Trophoblast cell (in vitro differentiated cells and primary cell): ENCODE data around the gene ZBTB16.

ENCODE experiments used
- DNase-seq, 2 donors: peaks; one replicate each; pipeline ENCODE4 v3.0.0-alpha.2; 2016
- H2AFZ ChIP-seq: 2 replicates; pipeline ENCODE4 v1.6.1; 2013; ENCODE audit warnings: low read length, moderate library complexity, mild to moderate bottlenecking; ENCODE audit not compliant: insufficient read depth, poor library complexity
- H2AK5ac ChIP-seq: 2 replicates; pipeline ENCODE4 v1.6.1; 2013; ENCODE audit warnings: mild to moderate bottlenecking, low read length
- H2BK120ac ChIP-seq: 2 replicates; pipeline ENCODE4 v1.6.1; 2013; ENCODE audit warnings: low read length, mild to moderate bottlenecking, moderate library complexity; ENCODE audit not compliant: insufficient read depth, poor library complexity
- H2BK12ac ChIP-seq: 2 replicates; pipeline ENCODE4 v1.6.1; 2013; ENCODE audit warnings: mild to moderate bottlenecking, low read length, moderate library complexity
- H2BK5ac ChIP-seq: 2 replicates; pipeline ENCODE4 v1.6.1; 2013; ENCODE audit warnings: low read length, low read depth, moderate library complexity, mild to moderate bottlenecking; ENCODE audit not compliant: poor library complexity
- H3K14ac ChIP-seq: 2 replicates; pipeline ENCODE4 v1.6.1; 2013; ENCODE audit warnings: mild to moderate bottlenecking, low read length
- H3K18ac ChIP-seq: 2 replicates; pipeline ENCODE4 v1.6.1; 2013; ENCODE audit warnings: mild to moderate bottlenecking, low read length
- H3K23ac ChIP-seq: 2 replicates; pipeline ENCODE4 v1.6.1; 2013; ENCODE audit warnings: low read length
- H3K27ac ChIP-seq: 2 replicates; pipeline ENCODE4 v1.5.1; 2013; ENCODE audit warnings: low read depth, mild to moderate bottlenecking, inconsistent platforms, low read length, moderate library complexity
- H3K27me3 ChIP-seq: 2 replicates; pipeline ENCODE4 v1.6.1; 2013; ENCODE audit warnings: inconsistent platforms, mild to moderate bottlenecking, low read length, moderate library complexity; ENCODE audit not compliant: insufficient read depth
- H3K36me3 ChIP-seq, 2 experiments: 1 replicate in 1 of 2; 2 replicates in 1 of 2; pipeline ENCODE4 v1.6.1; 2013; ENCODE audit warnings: low read length in 2 of 2, mild to moderate bottlenecking in 2 of 2, moderate library complexity in 1 of 2; ENCODE audit not compliant: insufficient read depth in 2 of 2, control insufficient read depth in 1 of 2
- H3K4ac ChIP-seq: 2 replicates; pipeline ENCODE4 v1.6.1; 2013; ENCODE audit warnings: low read depth, mild to moderate bottlenecking, low read length, moderate library complexity
- H3K4me1 ChIP-seq, 2 experiments: 1 replicate in 1 of 2; 2 replicates in 1 of 2; pipeline ENCODE4 v1.6.1; 2013; ENCODE audit warnings: low read length in 2 of 2, mild to moderate bottlenecking in 2 of 2, moderate library complexity in 1 of 2; ENCODE audit not compliant: insufficient read depth in 2 of 2, control insufficient read depth in 1 of 2
- H3K4me2 ChIP-seq: 2 replicates; pipeline ENCODE4 v1.6.1; 2013; ENCODE audit warnings: inconsistent platforms, mild to moderate bottlenecking, low read length, moderate library complexity
- H3K4me3 ChIP-seq: 2 replicates; pipeline ENCODE4 v1.5.1; 2013; ENCODE audit warnings: mild to moderate bottlenecking, low read depth, low read length, inconsistent platforms
- H3K79me1 ChIP-seq: one replicate; pipeline ENCODE4 v1.6.1; 2013; ENCODE audit warnings: low read length
- H3K79me2 ChIP-seq: 2 replicates; pipeline ENCODE4 v1.6.1; 2013; ENCODE audit warnings: low read length, mild to moderate bottlenecking; ENCODE audit not compliant: control insufficient read depth, insufficient read depth, poor library complexity
- H3K9ac ChIP-seq: 2 replicates; pipeline ENCODE4 v1.6.1; 2013; ENCODE audit warnings: mild to moderate bottlenecking, low read length
- H3K9me3 ChIP-seq: 2 replicates; pipeline ENCODE4 v1.6.1; 2013; ENCODE audit warnings: low read depth, mild to moderate bottlenecking, control low read depth, inconsistent platforms, low read length; ENCODE audit not compliant: insufficient read depth
- H4K12ac ChIP-seq: 2 replicates; pipeline ENCODE4 v1.6.1; 2013; ENCODE audit warnings: low read depth, mild to moderate bottlenecking, low read length, moderate library complexity
- H4K8ac ChIP-seq: 2 replicates; pipeline ENCODE4 v1.6.1; 2013; ENCODE audit warnings: low read depth, mild to moderate bottlenecking, low read length, moderate library complexity
- H4K91ac ChIP-seq: one replicate; pipeline ENCODE4 v1.6.1; 2013; ENCODE audit warnings: low read depth, mild to moderate bottlenecking, low read length, moderate library complexity
- WGBS: extraction: QIAGEN DNeasy Blood & Tissue Kit; methylation state at CpG from one replicate; pipeline ENCODE4 v1.1.7; 2013; ENCODE audit warnings: missing lambda C conversion rate; ENCODE audit not compliant: insufficient read length, insufficient coverage; ENCODE audit errors: extremely low coverage; 5-methylcytosine and 5-hydroxymethylcytosine counted together

Gene ZBTB16

GRCh38 chr11:114065094-114065493, 5.6 kb downstream of the ZBTB16 start:
- no peak overlapping the region for H3K14ac ChIP-seq
- H3K79me1 ChIP-seq = no peaks in the 10 kb centered on the region
- no peak overlapping the region for H4K91ac ChIP-seq
- no peak overlapping the region for H3K18ac ChIP-seq
- no peak overlapping the region for H2AK5ac ChIP-seq
- no peak overlapping the region for H2BK120ac ChIP-seq
- no peak overlapping the region for H3K4me2 ChIP-seq
- no CpG with 5 or more reads among the region's 4 CpGs for WGBS
- H3K27me3 ChIP-seq = peaks cover 30% of the 10 kb centered on the region
- peaks cover 9% of the 10 kb centered on the region for H3K9me3 ChIP-seq
- no peak overlapping the region for H3K27ac ChIP-seq
- H2BK5ac ChIP-seq = no peak overlapping the region
- H3K4me3 ChIP-seq = no peak overlapping the region
- DNase-seq = no peak
- H2AFZ ChIP-seq = no peak overlapping the region
- no peak overlapping the region for H4K12ac ChIP-seq
- H3K23ac ChIP-seq = no peak overlapping the region
- peaks cover 4 to 9% of the 10 kb centered on the region in 2 experiments for H3K4me1 ChIP-seq
- no peak overlapping the region for H4K8ac ChIP-seq
- H3K4ac ChIP-seq = no peak overlapping the region
- H3K9ac ChIP-seq = no peak overlapping the region
- H2BK12ac ChIP-seq = no peak overlapping the region
- H3K79me2 ChIP-seq = no peaks in the 10 kb centered on the region
- H3K36me3 ChIP-seq = no peaks in the 10 kb centered on the region

GRCh38 chr11:114066046-114066648, 6.6 kb downstream of the ZBTB16 start:
- no peak overlapping the region for H3K18ac ChIP-seq
- no peak for DNase-seq
- H3K9ac ChIP-seq = no peak overlapping the region
- no peak overlapping the region for H2AFZ ChIP-seq
- peaks cover 20% of the 10 kb centered on the region for H3K27me3 ChIP-seq
- H3K4ac ChIP-seq = no peak overlapping the region
- H3K79me1 ChIP-seq = no peaks in the 10 kb centered on the region
- H2BK12ac ChIP-seq = no peak overlapping the region
- H2AK5ac ChIP-seq = no peak overlapping the region
- no peak overlapping the region for H2BK120ac ChIP-seq
- H3K4me3 ChIP-seq = no peak overlapping the region
- no peak overlapping the region for H3K14ac ChIP-seq
- peaks cover 0 to 3% of the 10 kb centered on the region in 2 experiments for H3K4me1 ChIP-seq
- H3K23ac ChIP-seq = no peak overlapping the region
- no peak overlapping the region for H3K27ac ChIP-seq
- H4K91ac ChIP-seq = no peak overlapping the region
- no peak overlapping the region for H4K12ac ChIP-seq
- peaks cover 9% of the 10 kb centered on the region for H3K9me3 ChIP-seq
- WGBS = no CpG with 5 or more reads among the region's 14 CpGs
- no peaks in the 10 kb centered on the region for H3K36me3 ChIP-seq
- no peak overlapping the region for H4K8ac ChIP-seq
- no peak overlapping the region for H2BK5ac ChIP-seq
- no peaks in the 10 kb centered on the region for H3K79me2 ChIP-seq
- no peak overlapping the region for H3K4me2 ChIP-seq

- DNase-seq = no peak
- no CpG with 5 or more reads among the region's 4 CpGs for WGBS
- no peak overlapping the region for H2BK5ac ChIP-seq
- no peak overlapping the region for H4K91ac ChIP-seq
- no peak overlapping the region for H2AK5ac ChIP-seq
- no peak overlapping the region for H3K9ac ChIP-seq
- no peaks in the 10 kb centered on the region for H3K36me3 ChIP-seq
- no peaks in the 10 kb centered on the region for H3K79me2 ChIP-seq
- H3K14ac ChIP-seq = no peak overlapping the region
- H3K18ac ChIP-seq = no peak overlapping the region
- H3K4me1 ChIP-seq = no peaks in the 10 kb centered on the region
- H2BK12ac ChIP-seq = no peak overlapping the region
- H3K4me3 ChIP-seq = no peak overlapping the region
- H2BK120ac ChIP-seq = no peak overlapping the region
- no peaks in the 10 kb centered on the region for H3K79me1 ChIP-seq
- H4K12ac ChIP-seq = no peak overlapping the region
- no peak overlapping the region for H2AFZ ChIP-seq
- H3K4ac ChIP-seq = no peak overlapping the region
- peaks cover 2% of the 10 kb centered on the region for H3K27me3 ChIP-seq
- no peak overlapping the region for H3K27ac ChIP-seq
- H3K9me3 ChIP-seq = peaks cover 4% of the 10 kb centered on the region
- no peak overlapping the region for H4K8ac ChIP-seq
- no peak overlapping the region for H3K4me2 ChIP-seq
- H3K23ac ChIP-seq = no peak overlapping the region
Observed at GRCh38 chr11:114068327-114068726, 8.8 kb downstream of the ZBTB16 start.

GRCh38 chr11:114070464-114071139, 11.1 kb downstream of the ZBTB16 start:
- H2AFZ ChIP-seq = no peak overlapping the region
- no peak overlapping the region for H3K14ac ChIP-seq
- H2BK12ac ChIP-seq = no peak overlapping the region
- H3K4ac ChIP-seq = no peak overlapping the region
- no peaks in the 10 kb centered on the region for H3K27me3 ChIP-seq
- no peak overlapping the region for H3K23ac ChIP-seq
- no peaks in the 10 kb centered on the region for H3K4me1 ChIP-seq
- no peak overlapping the region for H3K4me2 ChIP-seq
- WGBS = no CpG with 5 or more reads among the region's 7 CpGs
- H3K27ac ChIP-seq = no peak overlapping the region
- no peak overlapping the region for H2AK5ac ChIP-seq
- no peak overlapping the region for H3K9ac ChIP-seq
- DNase-seq = no peak
- no peaks in the 10 kb centered on the region for H3K9me3 ChIP-seq
- no peak overlapping the region for H2BK5ac ChIP-seq
- no peak overlapping the region for H3K18ac ChIP-seq
- no peak overlapping the region for H2BK120ac ChIP-seq
- no peak overlapping the region for H3K4me3 ChIP-seq
- no peak overlapping the region for H4K91ac ChIP-seq
- H4K8ac ChIP-seq = no peak overlapping the region
- no peak overlapping the region for H4K12ac ChIP-seq
- no peaks in the 10 kb centered on the region for H3K79me2 ChIP-seq
- no peaks in the 10 kb centered on the region for H3K36me3 ChIP-seq
- no peaks in the 10 kb centered on the region for H3K79me1 ChIP-seq
